HepG2 (cell line): ENCODE measurements around the gene FAM20C. TPM values are rescaled to one million over a fixed set of nuclear protein-coding genes. Genes with fewer than 3 reads are reported as not detected.

Experiments
- ATAC-seq: fragments of 200-7000 bp; cut with Tn5 transposase; 3 replicates; pipeline ENCODE4 v1.9.1; 2020; ENCODE audit warnings: mild to moderate bottlenecking, moderate library complexity
- BruUV-seq: library from RNA; stranded (reverse); fragments of 400-500 nt; replicated peaks from 2 replicates; lab custom pipeline; 2021; lab: Mats Ljungman, UMichigan
- CTCF ChIA-PET: fragments of 300-600 bp; formaldehyde crosslinking; extraction: SDS; loops from one replicate; lab custom pipeline; 2021; ENCODE audit warnings: low total read pairs, inconsistent platforms, low intra/inter-chr PET ratio; lab: Yijun Ruan, JAX
- POLR2A ChIA-PET: fragments of 350-600 bp; sonication (Branson Sonifier 250); formaldehyde crosslinking; loops from one replicate; lab custom pipeline; 2020; ENCODE audit warnings: antibody characterized with exemption, inconsistent platforms; lab: Yijun Ruan, JAX
- DNase-seq: peaks from one replicate; pipeline ENCODE4 v3.0.0-alpha.2; 2015; ENCODE audit warnings: low spot score
- FAIRE-seq: peaks from 3 replicates; lab custom pipeline; 2011; peaks lifted over from hg19 to GRCh38; lab: Jason Lieb, UNC
- H2AFZ ChIP-seq: one replicate; pipeline ENCODE4 v1.6.1; 2011; ENCODE audit warnings: low read length, inconsistent platforms
- H3K27ac ChIP-seq: fragments of 300-600 bp; 3 replicates; pipeline ENCODE4 v1.8.0; 2011; ENCODE audit warnings: mixed run types, mild to moderate bottlenecking, mixed read lengths, low read length, inconsistent platforms; ENCODE audit not compliant: insufficient read depth; ENCODE audit errors: extremely low read length
- H3K27me3 ChIP-seq, 2 experiments: fragments of 200-600 bp in 1 of 2; 2 replicates in 1 of 2; 3 replicates in 1 of 2; pipeline versions ENCODE4 v1.6.0 to v1.8.0; 2011; ENCODE audit warnings: low read length in 2 of 2, mild to moderate bottlenecking in 2 of 2, moderate library complexity in 2 of 2, inconsistent platforms in 1 of 2; ENCODE audit not compliant: insufficient read depth in 2 of 2, control insufficient read depth in 1 of 2
- H3K36me3 ChIP-seq, 2 experiments: fragments of 200-600 bp in 1 of 2; replicated peaks in 1 of 2; 2 replicates in 1 of 2; 3 replicates in 1 of 2; pipeline versions ENCODE4 v1.5.1 to v1.8.0; 2011; ENCODE audit warnings: low read length in 2 of 2, inconsistent platforms in 1 of 2; ENCODE audit not compliant: insufficient read depth in 2 of 2, control insufficient read depth in 1 of 2
- H3K4me1 ChIP-seq: 2 replicates; pipeline ENCODE4 v1.5.1; 2012; ENCODE audit warnings: low read length, inconsistent platforms; ENCODE audit not compliant: insufficient read depth
- H3K4me2 ChIP-seq: 2 replicates; pipeline ENCODE4 v1.6.0; 2011; ENCODE audit warnings: low read depth, low read length, inconsistent platforms
- H3K4me3 ChIP-seq, 3 experiments: fragments of 200-600 bp in 1 of 3; sonication (generic), shearing (Covaris generic) in 1 of 3; replicated peaks in 1 of 3; 2 replicates each; pipeline ENCODE4 v1.5.1; 2011 to 2016; ENCODE audit warnings: low read length in 3 of 3, inconsistent platforms in 2 of 3, low read depth in 2 of 3, mild to moderate bottlenecking in 2 of 3, control low read depth in 1 of 3, mixed read lengths in 1 of 3; ENCODE audit not compliant: insufficient read depth in 1 of 3
- H3K79me2 ChIP-seq: one replicate; pipeline ENCODE4 v1.6.1; 2011; ENCODE audit warnings: low read length, inconsistent platforms; ENCODE audit not compliant: insufficient read depth
- H3K9ac ChIP-seq: 2 replicates; pipeline ENCODE4 v1.6.0; 2011; ENCODE audit warnings: mild to moderate bottlenecking, low read depth, low read length, inconsistent platforms; ENCODE audit not compliant: insufficient read depth
- H3K9me3 ChIP-seq: 2 replicates; pipeline ENCODE4 v1.5.1; 2012; ENCODE audit warnings: mild to moderate bottlenecking, low read length
- H4K20me1 ChIP-seq: 2 replicates; pipeline ENCODE4 v1.6.0; 2011; ENCODE audit warnings: inconsistent platforms, mild to moderate bottlenecking, low read length, moderate library complexity; ENCODE audit not compliant: insufficient read depth
- MEIS1 ChIP-seq: sonication (generic); formaldehyde crosslinking; IDR thresholded peaks from 2 replicates; pipeline ENCODE4 v1.9.0; 2021; ENCODE audit warnings: mild to moderate bottlenecking, missing genetic modification reagents, moderate library complexity, borderline replicate concordance
- SMAD1 ChIP-seq: sonication (generic); formaldehyde crosslinking; IDR thresholded peaks from 2 replicates; pipeline ENCODE4 v1.4.0; 2020; ENCODE audit warnings: missing genetic modification reagents, low read depth, mild to moderate bottlenecking, borderline replicate concordance
- THRA ChIP-seq: sonication (generic); formaldehyde crosslinking; IDR thresholded peaks from 2 replicates; pipeline ENCODE4 v1.4.0; 2020; ENCODE audit warnings: missing genetic modification reagents, borderline replicate concordance
- ZFP90 ChIP-seq: sonication (generic); formaldehyde crosslinking; IDR thresholded peaks from 2 replicates; pipeline ENCODE4 v1.8.0; 2022; ENCODE audit warnings: missing genetic modification reagents, mild to moderate bottlenecking, inconsistent platforms, borderline replicate concordance
- ZNF510 ChIP-seq: sonication (generic); formaldehyde crosslinking; IDR thresholded peaks from 2 replicates; pipeline ENCODE4 v1.4.0; 2020; ENCODE audit warnings: low read depth, mild to moderate bottlenecking, missing genetic modification reagents
- ZNF652 ChIP-seq: IDR thresholded peaks from 2 replicates; pipeline ENCODE4 v1.6.1; 2016; ENCODE audit warnings: low read depth, borderline replicate concordance
- WGBS: methylation state at CpG from one replicate; pipeline ENCODE4 v1.1.6; 2017; ENCODE audit warnings: low lambda C conversion rate; 5-methylcytosine and 5-hydroxymethylcytosine counted together
- in situ Hi-C: cut with HindIII; loops from 2 replicates; pipeline ENCODE4 v1.10.0; 2017; ENCODE audit warnings: low pct_unique_long_range_greater_than_20kb; ENCODE audit not compliant: extremely low pct_ligation_motif_present
- intact Hi-C: fragments of 100-400 bp; cut with micrococcal nuclease; formaldehyde crosslinking; loops from one replicate; pipeline ENCODE4 v1.10.0; 2022; ENCODE audit not compliant: unreplicated experiment
- polyA plus RNA-seq, 8 experiments: library from polyadenylated mRNA; depleted of rRNA in 3 of 8; stranded (reverse) in 7 of 8; unstranded in 1 of 8; fragments of >200 nt; fragmentation: Illumina TruSeq in 4 of 8; extraction: Trizol in 4 of 8; gene quantifications; 2 replicates each; pipeline versions ENCODE4 v1.2.1 to v1.2.3, GENCODE V29; 2011 to 2016; ENCODE audit warnings: low read depth in 4 of 8, missing spikeins in 1 of 8, mixed read lengths in 1 of 8; ENCODE audit not compliant: insufficient read depth in 1 of 8
- total RNA-seq, 5 experiments: library from RNA; depleted of rRNA; stranded (reverse); fragments of >200 nt; fragmentation: Illumina TruSeq; extraction: Trizol; gene quantifications; 2 replicates each; pipeline ENCODE4 v1.2.3, GENCODE V29; 2016; ENCODE audit warnings: low read depth in 1 of 5
- TF ChIP-seq, protein P1 (sequence below): sonication (generic); formaldehyde crosslinking; conservative IDR thresholded peaks from 2 replicates; pipeline ENCODE4 v1.4.0; 2020; ENCODE audit warnings: mild to moderate bottlenecking, missing genetic modification reagents, moderate library complexity
- TF ChIP-seq, protein P2 (sequence below): sonication (generic); formaldehyde crosslinking; IDR thresholded peaks from 2 replicates; pipeline ENCODE4 v1.5.0; 2020; ENCODE audit warnings: mild to moderate bottlenecking, missing genetic modification reagents
- TF ChIP-seq, protein P3 (sequence below): sonication (generic); formaldehyde crosslinking; IDR thresholded peaks from 2 replicates; pipeline ENCODE4 v1.5.0; 2020; ENCODE audit warnings: missing genetic modification reagents

The FAM20C gene
- total and polyA plus RNA-seq, 2 of the 13 experiments (the other 11 are each of a cell fraction or from before 2014, with no cell fraction given): 11.9 to 19.9 TPM

GRCh38 chr7:251446-252175 lies 59.2 kb downstream of the FAM20C start:
- in situ Hi-C loops: no loop called here
- Histone ChIP-seq H3K4me3 (no peak overlapping the region), H2AFZ (no peak overlapping the region), H3K36me3 (peaks cover 10 to 54% of the 10 kb centered on the region in 2 experiments; a peak in 4 of 5 replicates), H3K4me2 (no peak overlapping the region), H3K9ac (no peak overlapping the region), H3K79me2 (no peaks in the 10 kb centered on the region), H3K4me1 (no peaks in the 10 kb centered on the region), H4K20me1 (no peaks in the 10 kb centered on the region), H3K27me3 (no peaks in the 10 kb centered on the region), H3K9me3 (no peaks in the 10 kb centered on the region), H3K27ac (no peak overlapping the region)
- 96% methylated on average over 19 of the region's 21 CpGs for WGBS
- no TSS peak for BruUV-seq
- no peak for ATAC-seq
- intact Hi-C loops: no loop called here
- no peak for DNase-seq
- POLR2A ChIA-PET: no interaction called here
- TF ChIP-seq, protein P1, sequence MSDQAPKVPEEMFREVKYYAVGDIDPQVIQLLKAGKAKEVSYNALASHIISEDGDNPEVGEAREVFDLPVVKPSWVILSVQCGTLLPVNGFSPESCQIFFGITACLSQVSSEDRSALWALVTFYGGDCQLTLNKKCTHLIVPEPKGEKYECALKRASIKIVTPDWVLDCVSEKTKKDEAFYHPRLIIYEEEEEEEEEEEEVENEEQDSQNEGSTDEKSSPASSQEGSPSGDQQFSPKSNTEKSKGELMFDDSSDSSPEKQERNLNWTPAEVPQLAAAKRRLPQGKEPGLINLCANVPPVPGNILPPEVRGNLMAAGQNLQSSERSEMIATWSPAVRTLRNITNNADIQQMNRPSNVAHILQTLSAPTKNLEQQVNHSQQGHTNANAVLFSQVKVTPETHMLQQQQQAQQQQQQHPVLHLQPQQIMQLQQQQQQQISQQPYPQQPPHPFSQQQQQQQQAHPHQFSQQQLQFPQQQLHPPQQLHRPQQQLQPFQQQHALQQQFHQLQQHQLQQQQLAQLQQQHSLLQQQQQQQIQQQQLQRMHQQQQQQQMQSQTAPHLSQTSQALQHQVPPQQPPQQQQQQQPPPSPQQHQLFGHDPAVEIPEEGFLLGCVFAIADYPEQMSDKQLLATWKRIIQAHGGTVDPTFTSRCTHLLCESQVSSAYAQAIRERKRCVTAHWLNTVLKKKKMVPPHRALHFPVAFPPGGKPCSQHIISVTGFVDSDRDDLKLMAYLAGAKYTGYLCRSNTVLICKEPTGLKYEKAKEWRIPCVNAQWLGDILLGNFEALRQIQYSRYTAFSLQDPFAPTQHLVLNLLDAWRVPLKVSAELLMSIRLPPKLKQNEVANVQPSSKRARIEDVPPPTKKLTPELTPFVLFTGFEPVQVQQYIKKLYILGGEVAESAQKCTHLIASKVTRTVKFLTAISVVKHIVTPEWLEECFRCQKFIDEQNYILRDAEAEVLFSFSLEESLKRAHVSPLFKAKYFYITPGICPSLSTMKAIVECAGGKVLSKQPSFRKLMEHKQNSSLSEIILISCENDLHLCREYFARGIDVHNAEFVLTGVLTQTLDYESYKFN (CRISPR knock-in tag): no peak
- no peak for TF ChIP-seq ZNF652 (CRISPR knock-in tag)
- no peak for TF ChIP-seq ZNF510 (CRISPR knock-in tag)
- no peak for TF ChIP-seq THRA (CRISPR knock-in tag)
- no peak for TF ChIP-seq SMAD1
- TF ChIP-seq ZFP90 (CRISPR knock-in tag): no peak
- no peak for TF ChIP-seq MEIS1 (CRISPR knock-in tag)
- TF ChIP-seq, protein P2, sequence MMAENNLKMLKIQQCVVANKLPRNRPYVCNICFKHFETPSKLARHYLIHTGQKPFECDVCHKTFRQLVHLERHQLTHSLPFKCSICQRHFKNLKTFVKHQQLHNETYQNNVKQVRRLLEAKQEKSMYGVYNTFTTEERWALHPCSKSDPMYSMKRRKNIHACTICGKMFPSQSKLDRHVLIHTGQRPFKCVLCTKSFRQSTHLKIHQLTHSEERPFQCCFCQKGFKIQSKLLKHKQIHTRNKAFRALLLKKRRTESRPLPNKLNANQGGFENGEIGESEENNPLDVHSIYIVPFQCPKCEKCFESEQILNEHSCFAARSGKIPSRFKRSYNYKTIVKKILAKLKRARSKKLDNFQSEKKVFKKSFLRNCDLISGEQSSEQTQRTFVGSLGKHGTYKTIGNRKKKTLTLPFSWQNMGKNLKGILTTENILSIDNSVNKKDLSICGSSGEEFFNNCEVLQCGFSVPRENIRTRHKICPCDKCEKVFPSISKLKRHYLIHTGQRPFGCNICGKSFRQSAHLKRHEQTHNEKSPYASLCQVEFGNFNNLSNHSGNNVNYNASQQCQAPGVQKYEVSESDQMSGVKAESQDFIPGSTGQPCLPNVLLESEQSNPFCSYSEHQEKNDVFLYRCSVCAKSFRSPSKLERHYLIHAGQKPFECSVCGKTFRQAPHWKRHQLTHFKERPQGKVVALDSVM (CRISPR knock-in tag): no peak
- TF ChIP-seq, protein P3, sequence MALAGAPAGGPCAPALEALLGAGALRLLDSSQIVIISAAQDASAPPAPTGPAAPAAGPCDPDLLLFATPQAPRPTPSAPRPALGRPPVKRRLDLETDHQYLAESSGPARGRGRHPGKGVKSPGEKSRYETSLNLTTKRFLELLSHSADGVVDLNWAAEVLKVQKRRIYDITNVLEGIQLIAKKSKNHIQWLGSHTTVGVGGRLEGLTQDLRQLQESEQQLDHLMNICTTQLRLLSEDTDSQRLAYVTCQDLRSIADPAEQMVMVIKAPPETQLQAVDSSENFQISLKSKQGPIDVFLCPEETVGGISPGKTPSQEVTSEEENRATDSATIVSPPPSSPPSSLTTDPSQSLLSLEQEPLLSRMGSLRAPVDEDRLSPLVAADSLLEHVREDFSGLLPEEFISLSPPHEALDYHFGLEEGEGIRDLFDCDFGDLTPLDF (CRISPR knock-in tag): no peak
- FAIRE-seq: no peak
- CTCF ChIA-PET: no interaction called here
